H9 (cell line): ENCODE measurements around the gene PIN1. TPM values are rescaled to one million over a fixed set of nuclear protein-coding genes. Genes with fewer than 3 reads are reported as not detected.

Experiments used
- DNase-seq: peaks from one replicate; pipeline ENCODE4 v3.0.0-alpha.2; 2017
- H2AFZ ChIP-seq: one replicate; pipeline ENCODE4 v1.6.1; 2013; ENCODE audit warnings: mild to moderate bottlenecking, low read length, control low read depth, moderate library complexity
- H2AK5ac ChIP-seq: 2 replicates; pipeline ENCODE4 v1.6.1; 2013; ENCODE audit warnings: low read length, control low read depth, mixed read lengths; ENCODE audit not compliant: insufficient read length
- H2BK120ac ChIP-seq: one replicate; pipeline ENCODE4 v1.6.1; 2013; ENCODE audit warnings: low read depth, mild to moderate bottlenecking, low read length, control low read depth, inconsistent platforms; ENCODE audit not compliant: poor library complexity, severe bottlenecking
- H2BK12ac ChIP-seq: 2 replicates; pipeline ENCODE4 v1.6.1; 2013; ENCODE audit warnings: low read length, control low read depth, mixed read lengths, low read depth; ENCODE audit not compliant: insufficient read length
- H2BK15ac ChIP-seq: 2 replicates; pipeline ENCODE4 v1.6.1; 2013; ENCODE audit warnings: low read depth, low read length, control low read depth
- H2BK20ac ChIP-seq: one replicate; pipeline ENCODE4 v1.6.1; 2013; ENCODE audit warnings: low read depth, mild to moderate bottlenecking, low read length, control low read depth, inconsistent platforms; ENCODE audit not compliant: poor library complexity, severe bottlenecking
- H2BK5ac ChIP-seq: 2 replicates; pipeline ENCODE4 v1.6.1; 2013; ENCODE audit warnings: low read length, control low read depth, mixed read lengths; ENCODE audit not compliant: insufficient read length
- H3K14ac ChIP-seq: 2 replicates; pipeline ENCODE4 v1.6.1; 2013; ENCODE audit warnings: low read length, control low read depth; ENCODE audit not compliant: insufficient read depth
- H3K18ac ChIP-seq: 2 replicates; pipeline ENCODE4 v1.6.1; 2013; ENCODE audit warnings: low read depth, mild to moderate bottlenecking, mixed read lengths, low read length, control low read depth; ENCODE audit not compliant: insufficient read length
- H3K23ac ChIP-seq: 2 replicates; pipeline ENCODE4 v1.6.1; 2013; ENCODE audit warnings: low read length, control low read depth, mixed read lengths, low read depth; ENCODE audit not compliant: insufficient read length
- H3K23me2 ChIP-seq: 2 replicates; pipeline ENCODE4 v1.6.1; 2013; ENCODE audit warnings: low read depth, mild to moderate bottlenecking, mixed read lengths, low read length, control low read depth; ENCODE audit not compliant: insufficient read length, poor library complexity, severe bottlenecking
- H3K27ac ChIP-seq: 2 replicates; pipeline ENCODE4 v1.5.1; 2013; ENCODE audit warnings: low read length, control low read depth, mixed read lengths, low read depth; ENCODE audit not compliant: insufficient read length
- H3K27me3 ChIP-seq: 2 replicates; pipeline ENCODE4 v1.6.1; 2013; ENCODE audit warnings: low read length, control low read depth, inconsistent platforms; ENCODE audit not compliant: insufficient read depth
- H3K4ac ChIP-seq: 2 replicates; pipeline ENCODE4 v1.6.1; 2013; ENCODE audit warnings: low read depth, mild to moderate bottlenecking, control low read depth, inconsistent platforms, low read length, moderate library complexity
- H3K4me1 ChIP-seq: 2 replicates; pipeline ENCODE4 v1.6.1; 2013; ENCODE audit warnings: low read length, control low read depth, inconsistent platforms; ENCODE audit not compliant: insufficient read depth
- H3K4me2 ChIP-seq: 2 replicates; pipeline ENCODE4 v1.6.1; 2013; ENCODE audit warnings: low read length, control low read depth, mixed read lengths; ENCODE audit not compliant: insufficient read length, insufficient read depth
- H3K56ac ChIP-seq: 2 replicates; pipeline ENCODE4 v1.6.1; 2013; ENCODE audit warnings: low read depth, mild to moderate bottlenecking, mixed read lengths, low read length, control low read depth; ENCODE audit not compliant: insufficient read length
- H3K79me1 ChIP-seq: 2 replicates; pipeline ENCODE4 v1.6.1; 2013; ENCODE audit warnings: low read depth, mild to moderate bottlenecking, moderate library complexity, low read length, control low read depth, inconsistent platforms; ENCODE audit not compliant: insufficient read depth, poor library complexity, severe bottlenecking
- H3K79me2 ChIP-seq: 2 replicates; pipeline ENCODE4 v1.6.1; 2013; ENCODE audit warnings: low read length, control low read depth, inconsistent platforms; ENCODE audit not compliant: insufficient read depth
- H3K9ac ChIP-seq: 2 replicates; pipeline ENCODE4 v1.6.1; 2013; ENCODE audit warnings: low read length, control low read depth, mixed read lengths; ENCODE audit not compliant: insufficient read length; ENCODE audit errors: extremely low read depth
- H3K9me3 ChIP-seq: one replicate; pipeline ENCODE4 v1.6.1; 2013; ENCODE audit warnings: low read depth, low read length, inconsistent platforms; ENCODE audit not compliant: control insufficient read depth
- H3T11ph ChIP-seq: one replicate; pipeline ENCODE4 v1.6.1; 2013; ENCODE audit warnings: mild to moderate bottlenecking, low read length, control low read depth, inconsistent platforms
- H4K20me1 ChIP-seq: one replicate; pipeline ENCODE4 v1.6.1; 2013; ENCODE audit not compliant: control insufficient read depth, insufficient read length, insufficient read depth
- H4K5ac ChIP-seq: 2 replicates; pipeline ENCODE4 v1.6.1; 2013; ENCODE audit warnings: low read depth, mild to moderate bottlenecking, mixed read lengths, low read length, control low read depth; ENCODE audit not compliant: insufficient read length
- H4K8ac ChIP-seq: replicated peaks from 2 replicates; pipeline ENCODE4 v1.6.1; 2013; ENCODE audit warnings: low read length, control low read depth, mixed read lengths, low read depth; ENCODE audit not compliant: insufficient read length
- H4K91ac ChIP-seq: 2 replicates; pipeline ENCODE4 v1.6.1; 2013; ENCODE audit warnings: low read depth, mild to moderate bottlenecking, moderate library complexity, mixed read lengths, low read length, control low read depth; ENCODE audit not compliant: insufficient read length
- H3K27ac Mint-ChIP-seq, 3 experiments: 2 replicates in 2 of 3; 3 replicates in 1 of 3; pipeline ENCODE4 v1.8.0; 2020 to 2021; ENCODE audit warnings: mixed read lengths in 3 of 3, mild to moderate bottlenecking in 1 of 3, moderate library complexity in 1 of 3
- H3K27me3 Mint-ChIP-seq: 2 replicates; pipeline ENCODE4 v1.8.0; 2021; ENCODE audit warnings: low read depth, mild to moderate bottlenecking, moderate library complexity, mixed read lengths
- H3K36me3 Mint-ChIP-seq, 3 experiments: 2 replicates in 2 of 3; 3 replicates in 1 of 3; pipeline ENCODE4 v1.8.0; 2020 to 2021; ENCODE audit warnings: low read depth in 3 of 3, mixed read lengths in 3 of 3; ENCODE audit not compliant: insufficient read depth in 1 of 3
- H3K4me1 Mint-ChIP-seq, 2 experiments: 2 replicates each; pipeline ENCODE4 v1.8.0; 2020; ENCODE audit warnings: mixed read lengths in 2 of 2
- H3K4me3 Mint-ChIP-seq, 2 experiments: 2 replicates in 1 of 2; 3 replicates in 1 of 2; pipeline ENCODE4 v1.8.0; 2020 to 2021; ENCODE audit warnings: mild to moderate bottlenecking in 2 of 2, mixed read lengths in 2 of 2, moderate library complexity in 1 of 2
- H3K9me3 Mint-ChIP-seq, 2 experiments: 2 replicates in 1 of 2; 3 replicates in 1 of 2; pipeline ENCODE4 v1.8.0; 2020; ENCODE audit warnings: mild to moderate bottlenecking in 2 of 2, mixed read lengths in 2 of 2, moderate library complexity in 1 of 2
- WGBS: extraction: QIAGEN DNeasy Blood & Tissue Kit; methylation state at CpG from one replicate; pipeline ENCODE4 v1.1.7; 2013; ENCODE audit warnings: missing lambda C conversion rate, low lambda C conversion rate, mixed read lengths; ENCODE audit not compliant: insufficient read length; ENCODE audit errors: extremely low coverage; 5-methylcytosine and 5-hydroxymethylcytosine counted together
- total RNA-seq: library from RNA; stranded (reverse); gene quantifications from 2 replicates; pipeline ENCODE4 v1.2.1, GENCODE V29; 2021
- TF ChIP-seq, protein P1 (sequence below): fragments of 200-600 bp; sonication (generic); conservative IDR thresholded peaks from 3 replicates; pipeline ENCODE4 v1.8.0; 2021; ENCODE audit warnings: antibody characterized with exemption, mild to moderate bottlenecking

The PIN1 gene
- total RNA-seq, 1 experiment from 2014 or later, result 110 TPM

DNA sequence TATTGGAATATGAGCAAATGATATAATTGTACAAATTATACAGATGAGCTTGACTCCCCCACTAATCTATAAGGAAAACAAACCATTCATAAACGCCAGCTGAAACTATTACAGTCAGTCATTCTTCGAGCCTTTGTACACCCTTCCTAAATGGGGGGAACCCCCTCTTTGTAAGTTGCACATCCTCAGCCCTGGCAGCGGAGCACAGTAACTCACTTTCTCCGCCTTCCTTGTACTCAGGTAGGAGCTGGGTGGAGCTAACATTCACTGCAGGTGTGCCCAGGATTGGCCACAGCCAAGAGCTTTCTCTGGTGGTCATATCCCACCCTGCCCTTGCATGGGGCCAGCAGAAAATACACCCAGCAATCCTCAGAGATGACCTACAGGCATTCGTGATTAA is 28.6 kb downstream of the PIN1 start:
- Mint-ChIP-seq H3K36me3 (peaks cover 2 to 16% (median 14%) of the 10 kb centered on the region in 3 experiments; a peak in 6 of 7 replicates), H3K27me3 (no peaks in the 10 kb centered on the region), H3K9me3 (no peaks in the 10 kb centered on the region), H3K4me1 (peaks cover 6 to 22% of the 10 kb centered on the region in 2 experiments), H3K27ac (peak overlapping the region in 2 of 3 experiments; percentile 21 to 36; a peak in 1 of 7 replicates), H3K4me3 (no peak overlapping the region)
- H3K14ac ChIP-seq, result no peak overlapping the region
- no peak overlapping the region for H3K23ac ChIP-seq
- H2BK15ac ChIP-seq, result no peak overlapping the region
- DNase-seq, result no peak
- no peaks in the 10 kb centered on the region for H3K27me3 ChIP-seq
- no peak overlapping the region for H3K18ac ChIP-seq
- H3K4ac ChIP-seq, result no peak overlapping the region
- H4K8ac ChIP-seq, result no peak overlapping the region
- no peak overlapping the region for H4K91ac ChIP-seq
- H2BK12ac ChIP-seq, result no peak overlapping the region
- no peak overlapping the region for H3K27ac ChIP-seq
- H2AFZ ChIP-seq, result no peak overlapping the region
- no peak overlapping the region for H2BK120ac ChIP-seq
- no CpG with 5 or more reads among the region's 5 CpGs for WGBS
- H4K5ac ChIP-seq, result no peak overlapping the region
- H4K20me1 ChIP-seq, result no peaks in the 10 kb centered on the region
- TF ChIP-seq, protein P1, sequence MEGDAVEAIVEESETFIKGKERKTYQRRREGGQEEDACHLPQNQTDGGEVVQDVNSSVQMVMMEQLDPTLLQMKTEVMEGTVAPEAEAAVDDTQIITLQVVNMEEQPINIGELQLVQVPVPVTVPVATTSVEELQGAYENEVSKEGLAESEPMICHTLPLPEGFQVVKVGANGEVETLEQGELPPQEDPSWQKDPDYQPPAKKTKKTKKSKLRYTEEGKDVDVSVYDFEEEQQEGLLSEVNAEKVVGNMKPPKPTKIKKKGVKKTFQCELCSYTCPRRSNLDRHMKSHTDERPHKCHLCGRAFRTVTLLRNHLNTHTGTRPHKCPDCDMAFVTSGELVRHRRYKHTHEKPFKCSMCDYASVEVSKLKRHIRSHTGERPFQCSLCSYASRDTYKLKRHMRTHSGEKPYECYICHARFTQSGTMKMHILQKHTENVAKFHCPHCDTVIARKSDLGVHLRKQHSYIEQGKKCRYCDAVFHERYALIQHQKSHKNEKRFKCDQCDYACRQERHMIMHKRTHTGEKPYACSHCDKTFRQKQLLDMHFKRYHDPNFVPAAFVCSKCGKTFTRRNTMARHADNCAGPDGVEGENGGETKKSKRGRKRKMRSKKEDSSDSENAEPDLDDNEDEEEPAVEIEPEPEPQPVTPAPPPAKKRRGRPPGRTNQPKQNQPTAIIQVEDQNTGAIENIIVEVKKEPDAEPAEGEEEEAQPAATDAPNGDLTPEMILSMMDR, result no peak
- H3T11ph ChIP-seq, result no peak overlapping the region
- no peak overlapping the region for H3K56ac ChIP-seq
- H3K4me2 ChIP-seq, result no peak overlapping the region
- H2BK20ac ChIP-seq, result no peak overlapping the region
- no peaks in the 10 kb centered on the region for H3K23me2 ChIP-seq
- no peak overlapping the region for H2BK5ac ChIP-seq
- H3K79me1 ChIP-seq, result no peaks in the 10 kb centered on the region
- no peak overlapping the region for H3K9ac ChIP-seq
- no peaks in the 10 kb centered on the region for H3K4me1 ChIP-seq
- H2AK5ac ChIP-seq, result no peak overlapping the region
- H3K79me2 ChIP-seq, result no peaks in the 10 kb centered on the region
- H3K9me3 ChIP-seq, result no peaks in the 10 kb centered on the region
